Measurements from ENCODE around the gene XG.
"Not testable (repeated sequence)": the region's sequence is repeated elsewhere in the genome, so short reads cannot be mapped to it uniquely, and the experiment has no call there.

Gene XG

DNA sequence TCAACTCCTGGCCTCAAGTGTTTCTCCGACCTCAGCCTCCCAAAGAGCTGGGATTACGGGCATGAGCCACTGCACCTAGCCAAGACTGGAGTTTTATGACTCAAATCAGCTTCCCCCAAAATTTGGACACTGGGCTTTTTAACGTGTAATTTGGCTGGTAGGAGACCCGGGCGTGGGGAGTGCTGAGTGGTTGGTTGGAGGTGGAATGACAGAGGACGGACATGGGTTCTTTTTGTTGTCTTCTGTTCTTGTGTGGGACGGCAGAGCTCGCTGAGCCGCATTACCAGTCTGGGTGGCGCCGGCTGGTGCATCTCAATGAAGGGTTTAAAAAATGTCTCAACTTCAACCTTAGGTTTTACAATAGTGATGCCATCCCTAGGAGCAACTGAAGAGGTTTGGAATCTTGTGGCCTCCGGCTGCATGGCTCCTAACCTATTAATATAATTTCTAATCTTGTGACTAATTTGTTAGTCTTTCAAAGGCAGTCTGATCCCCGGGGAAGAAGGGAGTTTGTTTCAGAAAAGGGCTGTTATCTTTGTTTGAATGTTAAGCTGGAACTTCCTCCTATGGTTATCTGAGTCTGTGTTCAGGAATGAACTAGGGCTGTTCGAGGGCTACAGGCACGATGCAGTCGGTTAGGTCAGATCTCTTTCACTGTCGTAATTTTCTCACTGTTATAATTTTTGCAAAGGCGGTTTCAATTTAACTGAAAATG is 50.7 kb downstream of the XG start:
- not testable (repeated sequence) for H3K27ac ChIP-seq (ENCODE audit: low read depth, low read length); H3K36me3 ChIP-seq (ENCODE audit: insufficient read depth, low read length); H3K9me3 ChIP-seq (ENCODE audit: low read length); H3K9ac ChIP-seq (ENCODE audit: low read length); H3K4me1 ChIP-seq (ENCODE audit: insufficient read depth, low read length); H3K4me3 ChIP-seq (ENCODE audit: low read depth in 1 of 2, low read length in 2 of 2); H3K27me3 ChIP-seq (ENCODE audit: control insufficient read depth in 1 of 2, insufficient read depth in 2 of 2, low read length in 2 of 2)

GRCh38 chrX:2803486-2803885 is 51.6 kb downstream of the XG start:
- not testable (repeated sequence) for H3K27me3 ChIP-seq (ENCODE audit: control insufficient read depth in 1 of 2, insufficient read depth in 2 of 2, low read length in 2 of 2); H3K36me3 ChIP-seq (ENCODE audit: insufficient read depth, low read length); H3K9me3 ChIP-seq (ENCODE audit: low read length); H3K4me1 ChIP-seq (ENCODE audit: insufficient read depth, low read length); H3K27ac ChIP-seq (ENCODE audit: low read depth, low read length); H3K4me3 ChIP-seq (ENCODE audit: low read depth in 1 of 2, low read length in 2 of 2); H3K9ac ChIP-seq (ENCODE audit: low read length)

- H3K4me3 ChIP-seq (ENCODE audit: low read depth in 1 of 2, low read length in 2 of 2); H3K36me3 ChIP-seq (ENCODE audit: insufficient read depth, low read length); H3K4me1 ChIP-seq (ENCODE audit: insufficient read depth, low read length); H3K9ac ChIP-seq (ENCODE audit: low read length); H3K27me3 ChIP-seq (ENCODE audit: control insufficient read depth in 1 of 2, insufficient read depth in 2 of 2, low read length in 2 of 2); H3K9me3 ChIP-seq (ENCODE audit: low read length); H3K27ac ChIP-seq (ENCODE audit: low read depth, low read length): not testable (repeated sequence)
These were observed 52.4 kb downstream of the XG start for GRCh38 chrX:2804106-2804843.

DNA sequence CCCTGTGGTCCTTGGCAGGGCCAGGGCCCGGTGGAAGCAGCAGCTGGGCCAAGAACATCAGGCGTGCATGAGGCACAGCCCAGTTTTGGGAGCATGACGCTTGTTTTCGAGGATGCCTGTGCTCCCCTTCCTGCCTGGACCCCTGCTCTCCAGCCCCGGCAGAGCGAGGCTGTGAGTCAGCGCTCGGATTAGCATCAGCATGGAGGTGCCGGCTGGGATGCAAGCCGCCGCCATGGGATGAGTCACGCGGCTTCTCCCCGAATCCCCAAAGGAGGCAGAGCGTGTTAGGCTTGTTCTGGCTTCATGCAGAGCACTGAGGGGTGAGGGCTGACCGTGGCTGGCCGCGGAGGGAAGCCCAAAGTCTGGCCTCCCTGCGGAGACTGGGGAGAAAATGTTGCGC is 53.0 kb downstream of the XG start:
- not testable (repeated sequence) for H3K4me3 ChIP-seq (ENCODE audit: low read depth in 1 of 2, low read length in 2 of 2); H3K27ac ChIP-seq (ENCODE audit: low read depth, low read length); H3K27me3 ChIP-seq (ENCODE audit: control insufficient read depth in 1 of 2, insufficient read depth in 2 of 2, low read length in 2 of 2); H3K36me3 ChIP-seq (ENCODE audit: insufficient read depth, low read length); H3K4me1 ChIP-seq (ENCODE audit: insufficient read depth, low read length); H3K9ac ChIP-seq (ENCODE audit: low read length); H3K9me3 ChIP-seq (ENCODE audit: low read length)

DNA sequence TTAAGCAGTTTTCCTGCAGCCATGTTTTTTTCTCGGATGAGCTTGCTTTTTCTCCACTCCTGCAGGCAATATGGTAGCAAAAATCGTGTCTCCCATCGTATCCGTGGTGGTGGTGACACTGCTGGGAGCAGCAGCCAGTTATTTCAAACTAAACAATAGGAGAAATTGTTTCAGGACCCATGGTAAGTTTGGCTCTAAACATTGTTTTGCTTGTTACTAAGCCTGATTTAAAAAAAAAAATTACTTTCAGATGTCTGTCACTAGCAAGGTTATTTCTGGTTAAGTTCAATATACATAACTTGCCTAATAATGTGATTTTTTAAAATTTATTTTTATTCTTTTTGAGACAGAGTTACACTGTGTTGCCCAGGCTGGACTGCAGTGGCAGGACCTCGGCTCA is 59.4 kb downstream of the XG start:
- Histone ChIP-seq H3K4me3 (ENCODE audit: low read depth in 1 of 2, low read length in 2 of 2) (no peak overlapping the region), H3K27ac (ENCODE audit: low read depth, low read length) (no peak overlapping the region), H3K9ac (ENCODE audit: low read length) (no peak overlapping the region), H3K4me1 (ENCODE audit: insufficient read depth, low read length) (no peaks in the 10 kb centered on the region), H3K9me3 (ENCODE audit: low read length) (no peaks in the 10 kb centered on the region), H3K27me3 (ENCODE audit: control insufficient read depth in 1 of 2, insufficient read depth in 2 of 2, low read length in 2 of 2) (no peaks in the 10 kb centered on the region), H3K36me3 (ENCODE audit: insufficient read depth, low read length) (no peaks in the 10 kb centered on the region)

DNA sequence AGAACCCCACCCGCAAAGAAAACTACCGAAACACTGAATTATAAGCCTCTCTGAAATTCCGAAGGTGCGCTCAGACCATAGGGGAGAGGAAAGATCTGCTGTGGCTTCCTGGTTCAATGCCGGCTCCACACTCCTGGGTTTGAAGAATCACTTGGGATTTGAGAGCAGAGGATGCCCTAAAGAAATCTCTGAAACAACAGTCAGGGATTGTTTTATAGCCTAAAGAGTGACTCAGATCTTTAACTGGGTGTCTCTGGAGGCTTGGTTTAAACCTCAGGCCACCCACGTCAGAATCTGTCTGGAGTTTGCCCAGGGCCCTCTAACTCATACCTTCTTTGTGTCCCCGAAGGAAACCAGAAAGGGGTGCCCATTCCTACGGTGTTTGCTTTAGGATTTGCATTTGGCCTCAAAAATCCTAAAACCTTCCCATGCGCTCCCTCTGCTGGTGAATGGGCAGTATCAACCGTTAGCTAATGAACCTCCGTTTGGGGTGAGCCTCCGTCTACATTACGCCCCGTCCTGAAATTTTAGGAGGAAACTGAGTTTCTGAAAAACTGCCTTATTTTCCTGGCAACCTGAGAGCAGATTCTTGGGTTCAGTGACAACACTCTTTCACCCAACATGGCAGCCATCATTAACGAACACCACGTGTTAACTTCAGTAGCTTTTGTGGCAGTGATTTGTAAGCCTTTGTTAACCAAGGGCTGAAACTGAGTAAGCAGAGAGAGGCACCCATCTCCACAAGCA is 60.5 kb downstream of the XG start:
- not testable (repeated sequence) for H3K27ac ChIP-seq (ENCODE audit: low read depth, low read length); H3K36me3 ChIP-seq (ENCODE audit: insufficient read depth, low read length); H3K27me3 ChIP-seq (ENCODE audit: control insufficient read depth in 1 of 2, insufficient read depth in 2 of 2, low read length in 2 of 2); H3K9ac ChIP-seq (ENCODE audit: low read length); H3K9me3 ChIP-seq (ENCODE audit: low read length); H3K4me3 ChIP-seq (ENCODE audit: low read depth in 1 of 2, low read length in 2 of 2); H3K4me1 ChIP-seq (ENCODE audit: insufficient read depth, low read length)

GRCh38 chrX:2817036-2817435 is 65.2 kb downstream of the XG start:
- Histone ChIP-seq H3K27me3 (ENCODE audit: control insufficient read depth in 1 of 2, insufficient read depth in 2 of 2, low read length in 2 of 2) (no peaks in the 10 kb centered on the region), H3K9me3 (ENCODE audit: low read length) (no peaks in the 10 kb centered on the region), H3K36me3 (ENCODE audit: insufficient read depth, low read length) (no peaks in the 10 kb centered on the region), H3K9ac (ENCODE audit: low read length) (no peak overlapping the region), H3K4me1 (ENCODE audit: insufficient read depth, low read length) (no peaks in the 10 kb centered on the region), H3K27ac (ENCODE audit: low read depth, low read length) (no peak overlapping the region), H3K4me3 (ENCODE audit: low read depth in 1 of 2, low read length in 2 of 2) (no peak overlapping the region)

DNA sequence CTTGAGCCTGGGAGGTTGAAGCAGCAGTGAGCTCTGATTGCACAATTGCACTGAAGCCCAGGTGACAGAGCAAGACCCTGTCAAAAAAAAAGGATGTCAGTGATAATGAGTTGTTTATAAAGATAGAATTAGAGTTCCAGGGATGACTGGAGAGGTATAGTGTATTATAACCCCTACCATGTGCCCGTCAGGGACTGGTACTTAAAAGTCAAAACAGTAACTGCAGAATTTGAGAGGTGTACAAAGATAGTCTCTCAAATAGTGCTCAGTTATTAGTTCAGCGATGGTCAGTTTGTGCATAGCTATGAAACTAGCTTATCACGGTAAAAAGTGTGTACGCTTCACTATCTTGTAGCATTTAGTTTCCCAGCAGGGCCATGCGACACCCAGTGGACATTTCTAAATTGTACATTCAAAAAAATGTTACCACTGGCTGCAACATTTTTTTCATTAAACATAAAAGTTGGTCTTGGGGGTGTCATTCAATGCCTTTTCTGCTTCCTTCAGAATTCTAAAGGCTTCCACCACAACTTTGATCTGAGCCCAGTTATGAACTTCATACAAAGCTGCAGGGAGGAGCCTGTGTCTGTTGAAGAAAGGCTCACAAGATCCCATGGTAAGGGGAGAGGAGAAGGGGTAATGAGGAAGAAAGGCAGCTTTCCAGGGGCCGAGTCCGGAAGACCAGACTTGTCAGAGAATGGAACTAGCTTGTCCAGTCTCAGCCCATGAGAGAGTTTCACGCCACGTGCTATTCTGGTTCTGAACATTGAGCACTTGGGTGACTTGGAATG is 67.7 kb downstream of the XG start:
- Histone ChIP-seq H3K9ac (ENCODE audit: low read length) (no peak overlapping the region), H3K27ac (ENCODE audit: low read depth, low read length) (no peak overlapping the region), H3K4me3 (ENCODE audit: low read depth in 1 of 2, low read length in 2 of 2) (no peak overlapping the region), H3K27me3 (ENCODE audit: control insufficient read depth in 1 of 2, insufficient read depth in 2 of 2, low read length in 2 of 2) (no peaks in the 10 kb centered on the region), H3K36me3 (ENCODE audit: insufficient read depth, low read length) (no peaks in the 10 kb centered on the region), H3K9me3 (ENCODE audit: low read length) (no peaks in the 10 kb centered on the region), H3K4me1 (ENCODE audit: insufficient read depth, low read length) (no peaks in the 10 kb centered on the region)

DNA sequence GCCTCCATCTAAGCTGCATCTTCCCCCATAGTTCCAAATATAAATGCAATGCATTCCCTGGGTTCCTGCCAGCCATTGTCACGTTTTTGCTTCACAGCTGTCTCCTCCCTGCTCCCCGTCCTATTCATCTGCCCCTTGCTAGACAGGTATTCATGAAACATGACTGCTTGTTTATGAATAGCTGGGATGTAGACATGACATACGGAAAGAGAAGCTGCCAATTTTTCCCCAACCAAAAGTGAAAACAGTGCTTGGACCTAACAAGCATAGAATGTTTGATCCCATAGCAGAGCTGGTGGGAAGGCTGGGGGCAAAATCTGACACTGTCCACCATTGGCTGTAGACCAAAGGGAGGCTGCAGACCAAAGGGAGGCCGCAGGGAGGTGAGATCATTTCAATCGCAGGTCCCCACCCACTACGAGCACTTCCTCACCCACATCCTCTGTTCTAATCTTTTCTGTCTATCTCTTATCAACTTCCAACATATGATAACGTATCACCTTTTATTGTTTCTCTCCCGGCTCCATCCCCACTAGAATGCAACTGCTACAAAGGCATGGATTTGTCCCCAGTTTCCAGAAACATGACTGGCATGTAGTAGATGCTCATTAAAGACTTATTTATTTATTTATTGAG is 68.4 kb downstream of the XG start:
- H3K36me3 ChIP-seq (ENCODE audit: insufficient read depth, low read length) = no peaks in the 10 kb centered on the region
- H3K9ac ChIP-seq (ENCODE audit: low read length) = no peak overlapping the region
- no peaks in the 10 kb centered on the region for H3K4me1 ChIP-seq (ENCODE audit: insufficient read depth, low read length)
- H3K27ac ChIP-seq (ENCODE audit: low read depth, low read length) = no peak overlapping the region
- H3K27me3 ChIP-seq (ENCODE audit: control insufficient read depth in 1 of 2, insufficient read depth in 2 of 2, low read length in 2 of 2) = no peaks in the 10 kb centered on the region
- no peak overlapping the region for H3K4me3 ChIP-seq (ENCODE audit: low read depth in 1 of 2, low read length in 2 of 2)
- no peaks in the 10 kb centered on the region for H3K9me3 ChIP-seq (ENCODE audit: low read length)

GRCh38 chrX:2823795-2824386 is 72.1 kb downstream of the XG start:
- Histone ChIP-seq H3K9me3 (ENCODE audit: low read length) (no peaks in the 10 kb centered on the region), H3K27me3 (ENCODE audit: control insufficient read depth in 1 of 2, insufficient read depth in 2 of 2, low read length in 2 of 2) (peaks cover 0 to 12% of the 10 kb centered on the region in 2 donors), H3K4me1 (ENCODE audit: insufficient read depth, low read length) (no peaks in the 10 kb centered on the region), H3K9ac (ENCODE audit: low read length) (no peak overlapping the region), H3K27ac (ENCODE audit: low read depth, low read length) (no peak overlapping the region), H3K4me3 (ENCODE audit: low read depth in 1 of 2, low read length in 2 of 2) (no peak overlapping the region), H3K36me3 (ENCODE audit: insufficient read depth, low read length) (no peaks in the 10 kb centered on the region)

Data from muscle layer of colon (tissue), 2 donors.